IMR-90 (cell line): ENCODE results near the gene KDM4E. TPM values are rescaled to one million over a fixed set of nuclear protein-coding genes. Genes with fewer than 3 reads are reported as not detected.

ENCODE experiments used
- ATAC-seq: fragments of 200-7000 bp; cut with Tn5 transposase; 2 replicates; pipeline ENCODE4 v1.9.1; 2020; ENCODE audit warnings: low read depth, mild to moderate bottlenecking, moderate library complexity
- BruUV-seq: library from RNA; stranded (reverse); fragments of 400-500 nt; replicated peaks from 2 replicates; lab custom pipeline; 2021; lab: Mats Ljungman, UMichigan
- CTCF ChIA-PET: fragments of 300-600 bp; formaldehyde crosslinking; extraction: SDS; loops from one replicate; lab custom pipeline; 2021; ENCODE audit warnings: antibody characterized with exemption; lab: Yijun Ruan, JAX
- POLR2A ChIA-PET: fragments of 300-600 bp; sonication (Branson Sonifier 250); formaldehyde crosslinking; loops from one replicate; lab custom pipeline; 2022; ENCODE audit warnings: antibody characterized with exemption; ENCODE audit not compliant: unreplicated experiment; lab: Charles Lee
- DNase-seq: peaks from one replicate; pipeline ENCODE4 v3.0.0; 2013
- H2AFZ ChIP-seq: replicated peaks from 2 replicates; pipeline ENCODE3; 2013; ENCODE audit warnings: low read length, mild to moderate bottlenecking; ENCODE audit not compliant: poor library complexity
- H2AK5ac ChIP-seq: 2 replicates; pipeline ENCODE4 v1.6.1; 2013; ENCODE audit warnings: low read depth, low read length, inconsistent platforms
- H2AK9ac ChIP-seq: replicated peaks from 2 replicates; pipeline ENCODE3; 2013; ENCODE audit warnings: mild to moderate bottlenecking, low read depth, low read length, moderate library complexity; ENCODE audit not compliant: poor library complexity
- H2BK120ac ChIP-seq: 2 replicates; pipeline ENCODE4 v1.6.1; 2013; ENCODE audit warnings: low read depth, low read length, inconsistent platforms
- H2BK15ac ChIP-seq: 3 replicates; pipeline ENCODE4 v1.6.1; 2013; ENCODE audit warnings: low read depth, low read length, inconsistent platforms
- H2BK20ac ChIP-seq: 2 replicates; pipeline ENCODE4 v1.6.1; 2013; ENCODE audit warnings: low read depth, mild to moderate bottlenecking, inconsistent platforms, low read length, moderate library complexity
- H2BK5ac ChIP-seq: 2 replicates; pipeline ENCODE4 v1.6.1; 2013; ENCODE audit warnings: mild to moderate bottlenecking, low read depth, low read length, inconsistent platforms; ENCODE audit not compliant: poor library complexity, severe bottlenecking
- H3K14ac ChIP-seq: replicated peaks from 2 replicates; pipeline ENCODE4 v1.6.1; 2013; ENCODE audit warnings: low read depth, low read length, inconsistent platforms
- H3K18ac ChIP-seq: 2 replicates; pipeline ENCODE4 v1.6.1; 2013; ENCODE audit warnings: low read depth, low read length, control low read depth
- H3K23ac ChIP-seq: 2 replicates; pipeline ENCODE4 v1.6.1; 2013; ENCODE audit warnings: low read depth, low read length, inconsistent platforms
- H3K27ac ChIP-seq: 2 replicates; pipeline ENCODE4 v1.5.1; 2013; ENCODE audit warnings: mild to moderate bottlenecking, control low read depth, low read length; ENCODE audit not compliant: insufficient read depth
- H3K27me3 ChIP-seq: 2 replicates; pipeline ENCODE4 v1.6.1; 2013; ENCODE audit warnings: low read length; ENCODE audit not compliant: control insufficient read depth, insufficient read depth
- H3K36me3 ChIP-seq: 2 replicates; pipeline ENCODE4 v1.6.1; 2013; ENCODE audit warnings: low read length, mixed read lengths; ENCODE audit not compliant: control insufficient read depth, insufficient read depth
- H3K4ac ChIP-seq: 2 replicates; pipeline ENCODE4 v1.6.1; 2013; ENCODE audit warnings: low read depth, low read length, inconsistent platforms
- H3K4me1 ChIP-seq: 2 replicates; pipeline ENCODE4 v1.6.1; 2013; ENCODE audit warnings: low read length, mixed read lengths; ENCODE audit not compliant: control insufficient read depth, insufficient read depth
- H3K4me2 ChIP-seq: 2 replicates; pipeline ENCODE4 v1.6.1; 2013; ENCODE audit warnings: low read depth, mild to moderate bottlenecking, control low read depth, low read length, moderate library complexity
- H3K4me3 ChIP-seq: 2 replicates; pipeline ENCODE4 v1.5.1; 2013; ENCODE audit warnings: low read depth, mild to moderate bottlenecking, control low read depth, low read length, moderate library complexity; ENCODE audit not compliant: insufficient read depth
- H3K56ac ChIP-seq: 2 replicates; pipeline ENCODE4 v1.6.1; 2013; ENCODE audit warnings: low read length, inconsistent platforms; ENCODE audit not compliant: insufficient read depth; ENCODE audit errors: extremely low read depth
- H3K79me1 ChIP-seq, 2 experiments: 2 replicates each; pipeline ENCODE4 v1.6.1; 2013; ENCODE audit warnings: low read length in 2 of 2, inconsistent platforms in 1 of 2, low read depth in 1 of 2
- H3K9ac ChIP-seq: 2 replicates; pipeline ENCODE4 v1.6.1; 2013; ENCODE audit warnings: low read depth, low read length, control low read depth
- H3K9me1 ChIP-seq: 2 replicates; pipeline ENCODE4 v1.6.1; 2013; ENCODE audit warnings: low read length, inconsistent platforms; ENCODE audit not compliant: insufficient read depth
- H3K9me3 ChIP-seq: 2 replicates; pipeline ENCODE4 v1.6.1; 2013; ENCODE audit warnings: low read length; ENCODE audit not compliant: control insufficient read depth, insufficient read depth
- H4K20me1 ChIP-seq: 2 replicates; pipeline ENCODE4 v1.6.1; 2013; ENCODE audit warnings: low read length, inconsistent platforms; ENCODE audit not compliant: insufficient read depth
- H4K5ac ChIP-seq: 2 replicates; pipeline ENCODE4 v1.6.1; 2013; ENCODE audit warnings: mild to moderate bottlenecking, low read depth, low read length, control low read depth
- H4K8ac ChIP-seq, 2 experiments: 2 replicates each; pipeline ENCODE4 v1.6.1; 2013; ENCODE audit warnings: low read depth in 2 of 2, low read length in 2 of 2, control low read depth in 1 of 2, inconsistent platforms in 1 of 2
- H4K91ac ChIP-seq: 2 replicates; pipeline ENCODE4 v1.6.1; 2013; ENCODE audit warnings: low read depth, low read length, inconsistent platforms; ENCODE audit not compliant: insufficient read depth
- BHLHE40 ChIP-seq: fragments of 150-350 bp; IDR thresholded peaks from 2 replicates; pipeline ENCODE4 v1.6.1; 2016; ENCODE audit warnings: mild to moderate bottlenecking, low read depth, low read length
- CEBPB ChIP-seq: IDR thresholded peaks from 2 replicates; pipeline ENCODE4 v1.6.1; 2012; ENCODE audit warnings: low read depth, low read length, improper control_type of control experiment
- CHD1 ChIP-seq: IDR thresholded peaks from 2 replicates; pipeline ENCODE4 v1.6.1; 2012; ENCODE audit warnings: low read depth, low read length, improper control_type of control experiment
- FOS ChIP-seq: fragments of 150-350 bp; IDR thresholded peaks from 2 replicates; pipeline ENCODE4 v1.6.1; 2016; ENCODE audit warnings: low read depth, low read length
- MAFK ChIP-seq: IDR thresholded peaks from 2 replicates; pipeline ENCODE4 v1.6.1; 2012; ENCODE audit warnings: low read depth, low read length, improper control_type of control experiment
- MAZ ChIP-seq: IDR thresholded peaks from 2 replicates; pipeline ENCODE4 v1.6.1; 2012; ENCODE audit warnings: low read depth, mild to moderate bottlenecking, low read length, improper control_type of control experiment, moderate library complexity, borderline replicate concordance
- MXI1 ChIP-seq: IDR thresholded peaks from 2 replicates; pipeline ENCODE4 v1.6.1; 2012; ENCODE audit warnings: low read depth, mild to moderate bottlenecking, low read length, moderate library complexity, borderline replicate concordance
- NFE2L2 ChIP-seq: fragments of 150-350 bp; IDR thresholded peaks from 2 replicates; pipeline ENCODE4 v1.6.1; 2016; ENCODE audit warnings: low read depth, mild to moderate bottlenecking, low read length
- POLR2A ChIP-seq: IDR thresholded peaks from 2 replicates; pipeline ENCODE4 v1.6.1; 2012; ENCODE audit warnings: mild to moderate bottlenecking, low read depth, low read length
- RAD21 ChIP-seq: IDR thresholded peaks from 2 replicates; pipeline ENCODE4 v1.6.1; 2012; ENCODE audit warnings: low read length, improper control_type of control experiment
- RCOR1 ChIP-seq: IDR thresholded peaks from 2 replicates; pipeline ENCODE4 v1.6.1; 2012; ENCODE audit warnings: mild to moderate bottlenecking, low read length, improper control_type of control experiment; ENCODE audit not compliant: insufficient replicate concordance
- RFX5 ChIP-seq: IDR thresholded peaks from 2 replicates; pipeline ENCODE4 v1.8.0; 2012; ENCODE audit warnings: low read depth, mild to moderate bottlenecking, low read length, moderate library complexity
- SMC3 ChIP-seq: fragments of 150-350 bp; IDR thresholded peaks from 2 replicates; pipeline ENCODE4 v1.6.1; 2016; ENCODE audit warnings: low read depth, mild to moderate bottlenecking, antibody characterized with exemption, low read length, moderate library complexity
- WGBS, 2 experiments: methylation state at CpG; one replicate each; pipeline versions ENCODE4 v1.1.5 to v1.1.7; 2013; ENCODE audit warnings: missing lambda C conversion rate in 2 of 2; ENCODE audit not compliant: insufficient read length in 1 of 2; ENCODE audit errors: extremely low coverage in 2 of 2; 5-methylcytosine and 5-hydroxymethylcytosine counted together
- dilution Hi-C: fragments of 300-500 bp; cut with HindIII; formaldehyde crosslinking; loops from one replicate; pipeline ENCODE4 v1.14.3; 2018; ENCODE audit warnings: low sequenced_read_pairs; ENCODE audit not compliant: unreplicated experiment
- in situ Hi-C: fragments of 300-500 bp; cut with MboI; formaldehyde crosslinking; loops from 3 replicates; pipeline ENCODE4 v1.14.3; 2019; ENCODE audit warnings: low sequenced_read_pairs, inconsistent platforms, mixed read lengths
- intact Hi-C: fragments of 100-400 bp; cut with micrococcal nuclease; formaldehyde crosslinking; loops from 2 replicates; pipeline ENCODE4 v1.10.0; 2022
- polyA plus RNA-seq, 3 experiments: library from polyadenylated mRNA; depleted of rRNA; stranded (reverse); fragments of >200 nt; gene quantifications; 2 replicates each; pipeline ENCODE4 v1.2.3, GENCODE V29; 2012; ENCODE audit warnings: low replicate concordance in 1 of 3
- total RNA-seq: library from RNA; depleted of rRNA; stranded (reverse); fragments of >200 nt; gene quantifications from 2 replicates; pipeline ENCODE4 v1.2.3, GENCODE V29; 2012
- TF ChIP-seq, protein P1 (sequence below): fragments of 150-350 bp; IDR thresholded peaks from 2 replicates; pipeline ENCODE4 v1.6.1; 2017; ENCODE audit warnings: mild to moderate bottlenecking, antibody characterized with exemption, low read length, low read depth
- TF ChIP-seq, protein P2 (sequence below): fragments of 150-350 bp; IDR thresholded peaks from 2 replicates; pipeline ENCODE4 v1.6.1; 2016; ENCODE audit warnings: low read depth, mild to moderate bottlenecking, low read length, moderate library complexity, borderline replicate concordance
- TF ChIP-seq, protein P3 (sequence below): conservative IDR thresholded peaks from 2 replicates; pipeline ENCODE4 v1.5.1; 2012; ENCODE audit warnings: mild to moderate bottlenecking, low read depth, low read length, improper control_type of control experiment

The KDM4E gene
- total and polyA plus RNA-seq, 2 of the 4 experiments (the other 2 are of a cell fraction) = not detected

DNA sequence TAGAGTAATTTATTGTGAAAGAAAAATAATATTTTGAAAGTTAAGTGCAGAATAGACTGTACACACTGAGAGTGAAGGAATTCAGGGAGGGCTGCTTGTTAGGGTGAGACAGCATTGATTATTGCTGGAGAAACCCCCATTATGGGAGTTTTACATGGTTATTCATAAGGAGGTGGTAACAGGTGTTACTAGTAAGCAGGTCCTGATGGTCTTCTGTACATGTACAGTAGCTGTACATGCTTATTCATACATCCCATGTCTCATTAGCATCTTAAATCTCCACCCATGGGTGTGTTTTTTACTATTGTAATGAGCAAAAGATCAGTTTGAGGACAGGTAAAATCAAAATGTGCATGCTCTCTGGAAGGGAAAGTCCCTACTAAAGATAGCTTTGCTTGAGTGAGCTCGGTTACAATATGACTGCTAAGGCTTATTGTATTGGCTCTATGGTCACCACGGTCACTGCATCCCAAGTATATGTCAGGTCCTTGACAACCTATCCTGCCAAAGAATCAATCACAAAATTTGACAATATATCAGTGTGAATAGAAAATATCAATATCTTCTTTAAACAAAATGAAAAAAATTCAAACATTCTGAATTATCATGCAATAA, 30.3 kb downstream of the KDM4E start:
- no peak overlapping the region for H2BK120ac ChIP-seq
- no TSS peak for BruUV-seq
- ATAC-seq (no peak), DNase-seq (no peak)
- dilution Hi-C loops (no loop called here), intact Hi-C loops (no loop called here), in situ Hi-C loops (loop anchor here (25.0 kb wide), 1 partner anchor 1382 kb away; no protein-coding TSS in a partner anchor)
- H3K27me3 ChIP-seq = peaks cover 16% of the 10 kb centered on the region
- H2BK15ac ChIP-seq = no peak overlapping the region
- no peak overlapping the region for H3K18ac ChIP-seq
- no peak overlapping the region for H3K9ac ChIP-seq
- ChIA-PET POLR2A (no interaction called here), CTCF (interaction anchor here (3.7 kb wide), 1 partner anchor 12 kb away, joined by 16 read pairs; the partner anchor contains the start of gene SRSF8)
- no peaks in the 10 kb centered on the region for H3K9me3 ChIP-seq
- no peak overlapping the region for H2BK5ac ChIP-seq
- no peak overlapping the region for H4K8ac ChIP-seq
- H4K20me1 ChIP-seq = no peaks in the 10 kb centered on the region
- no peak overlapping the region for H4K91ac ChIP-seq
- 0 out of 2 replicates have a peak, but pooled peaks cover 3% of the 10 kb centered on the region for H3K9me1 ChIP-seq
- no peaks in the 10 kb centered on the region for H3K4me1 ChIP-seq
- H2AK9ac ChIP-seq = no peak overlapping the region
- TF ChIP-seq BHLHE40 (no peak), CHD1 (no peak), MAFK (no peak), POLR2A (no peak), MAZ (no peak), MXI1 (no peak), CEBPB (no peak), RFX5 (no peak), FOS (no peak), NFE2L2 (no peak), RCOR1 (no peak), RAD21 (no peak), SMC3 (no peak)
- TF ChIP-seq, protein P1, sequence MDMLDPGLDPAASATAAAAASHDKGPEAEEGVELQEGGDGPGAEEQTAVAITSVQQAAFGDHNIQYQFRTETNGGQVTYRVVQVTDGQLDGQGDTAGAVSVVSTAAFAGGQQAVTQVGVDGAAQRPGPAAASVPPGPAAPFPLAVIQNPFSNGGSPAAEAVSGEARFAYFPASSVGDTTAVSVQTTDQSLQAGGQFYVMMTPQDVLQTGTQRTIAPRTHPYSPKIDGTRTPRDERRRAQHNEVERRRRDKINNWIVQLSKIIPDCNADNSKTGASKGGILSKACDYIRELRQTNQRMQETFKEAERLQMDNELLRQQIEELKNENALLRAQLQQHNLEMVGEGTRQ = no peak
- TF ChIP-seq, protein P2, sequence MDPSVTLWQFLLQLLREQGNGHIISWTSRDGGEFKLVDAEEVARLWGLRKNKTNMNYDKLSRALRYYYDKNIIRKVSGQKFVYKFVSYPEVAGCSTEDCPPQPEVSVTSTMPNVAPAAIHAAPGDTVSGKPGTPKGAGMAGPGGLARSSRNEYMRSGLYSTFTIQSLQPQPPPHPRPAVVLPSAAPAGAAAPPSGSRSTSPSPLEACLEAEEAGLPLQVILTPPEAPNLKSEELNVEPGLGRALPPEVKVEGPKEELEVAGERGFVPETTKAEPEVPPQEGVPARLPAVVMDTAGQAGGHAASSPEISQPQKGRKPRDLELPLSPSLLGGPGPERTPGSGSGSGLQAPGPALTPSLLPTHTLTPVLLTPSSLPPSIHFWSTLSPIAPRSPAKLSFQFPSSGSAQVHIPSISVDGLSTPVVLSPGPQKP = no peak
- TF ChIP-seq, protein P3, sequence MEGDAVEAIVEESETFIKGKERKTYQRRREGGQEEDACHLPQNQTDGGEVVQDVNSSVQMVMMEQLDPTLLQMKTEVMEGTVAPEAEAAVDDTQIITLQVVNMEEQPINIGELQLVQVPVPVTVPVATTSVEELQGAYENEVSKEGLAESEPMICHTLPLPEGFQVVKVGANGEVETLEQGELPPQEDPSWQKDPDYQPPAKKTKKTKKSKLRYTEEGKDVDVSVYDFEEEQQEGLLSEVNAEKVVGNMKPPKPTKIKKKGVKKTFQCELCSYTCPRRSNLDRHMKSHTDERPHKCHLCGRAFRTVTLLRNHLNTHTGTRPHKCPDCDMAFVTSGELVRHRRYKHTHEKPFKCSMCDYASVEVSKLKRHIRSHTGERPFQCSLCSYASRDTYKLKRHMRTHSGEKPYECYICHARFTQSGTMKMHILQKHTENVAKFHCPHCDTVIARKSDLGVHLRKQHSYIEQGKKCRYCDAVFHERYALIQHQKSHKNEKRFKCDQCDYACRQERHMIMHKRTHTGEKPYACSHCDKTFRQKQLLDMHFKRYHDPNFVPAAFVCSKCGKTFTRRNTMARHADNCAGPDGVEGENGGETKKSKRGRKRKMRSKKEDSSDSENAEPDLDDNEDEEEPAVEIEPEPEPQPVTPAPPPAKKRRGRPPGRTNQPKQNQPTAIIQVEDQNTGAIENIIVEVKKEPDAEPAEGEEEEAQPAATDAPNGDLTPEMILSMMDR = no peak
- no peak overlapping the region for H3K56ac ChIP-seq
- H3K23ac ChIP-seq = no peak overlapping the region
- H3K79me1 ChIP-seq = no peaks in the 10 kb centered on the region
- H3K14ac ChIP-seq = no peak overlapping the region
- WGBS, 2 experiments = no CpG with 5 or more reads among the region's 2 CpGs
- H3K27ac ChIP-seq = no peak overlapping the region
- no peak overlapping the region for H2AK5ac ChIP-seq
- no peaks in the 10 kb centered on the region for H3K36me3 ChIP-seq
- H4K5ac ChIP-seq = no peak overlapping the region
- no peak overlapping the region for H3K4ac ChIP-seq
- no peak overlapping the region for H2BK20ac ChIP-seq
- no peak overlapping the region for H3K4me2 ChIP-seq
- no peak overlapping the region for H3K4me3 ChIP-seq
- no peak overlapping the region for H2AFZ ChIP-seq
